22Rv1 (cell line): ENCODE data around the gene PCSK2.

Experiments used
- H3K27ac ChIP-seq: fragments of 450-650 bp; 2 replicates; pipeline ENCODE4 v1.5.1; 2017
- ZFX ChIP-seq: fragments of 450-650 bp; IDR thresholded peaks from 2 replicates; pipeline ENCODE4 v1.6.1; 2017; ENCODE audit warnings: antibody characterized with exemption, borderline replicate concordance
- TF ChIP-seq, protein P1 (sequence below): fragments of 450-650 bp; IDR thresholded peaks from 2 replicates; pipeline ENCODE4 v1.5.1; 2017; ENCODE audit warnings: mild to moderate bottlenecking

The PCSK2 gene

DNA sequence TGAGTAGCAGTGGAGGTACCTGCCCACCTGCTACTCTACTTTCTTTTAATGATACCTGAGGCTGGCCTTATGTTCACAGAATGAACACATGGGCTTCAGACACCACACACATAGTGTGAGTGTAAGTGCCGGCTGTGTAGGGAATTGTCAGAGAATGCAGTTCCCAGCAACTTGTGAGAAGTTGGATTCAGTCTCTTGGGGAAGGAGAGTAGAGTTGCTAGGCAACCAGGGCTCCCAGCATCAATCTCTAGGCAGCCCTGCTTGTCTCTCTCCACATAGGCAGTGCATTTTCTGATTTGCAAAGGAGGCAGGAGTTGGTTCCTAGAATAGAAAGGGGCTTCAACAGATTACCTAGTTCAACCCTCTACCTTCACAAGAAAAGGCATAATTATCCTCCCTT is 230.2 kb downstream of the PCSK2 start:
- no peak overlapping the region for H3K27ac ChIP-seq
- TF ChIP-seq, protein P1, sequence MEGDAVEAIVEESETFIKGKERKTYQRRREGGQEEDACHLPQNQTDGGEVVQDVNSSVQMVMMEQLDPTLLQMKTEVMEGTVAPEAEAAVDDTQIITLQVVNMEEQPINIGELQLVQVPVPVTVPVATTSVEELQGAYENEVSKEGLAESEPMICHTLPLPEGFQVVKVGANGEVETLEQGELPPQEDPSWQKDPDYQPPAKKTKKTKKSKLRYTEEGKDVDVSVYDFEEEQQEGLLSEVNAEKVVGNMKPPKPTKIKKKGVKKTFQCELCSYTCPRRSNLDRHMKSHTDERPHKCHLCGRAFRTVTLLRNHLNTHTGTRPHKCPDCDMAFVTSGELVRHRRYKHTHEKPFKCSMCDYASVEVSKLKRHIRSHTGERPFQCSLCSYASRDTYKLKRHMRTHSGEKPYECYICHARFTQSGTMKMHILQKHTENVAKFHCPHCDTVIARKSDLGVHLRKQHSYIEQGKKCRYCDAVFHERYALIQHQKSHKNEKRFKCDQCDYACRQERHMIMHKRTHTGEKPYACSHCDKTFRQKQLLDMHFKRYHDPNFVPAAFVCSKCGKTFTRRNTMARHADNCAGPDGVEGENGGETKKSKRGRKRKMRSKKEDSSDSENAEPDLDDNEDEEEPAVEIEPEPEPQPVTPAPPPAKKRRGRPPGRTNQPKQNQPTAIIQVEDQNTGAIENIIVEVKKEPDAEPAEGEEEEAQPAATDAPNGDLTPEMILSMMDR: no peak
- TF ChIP-seq ZFX: no peak

DNA sequence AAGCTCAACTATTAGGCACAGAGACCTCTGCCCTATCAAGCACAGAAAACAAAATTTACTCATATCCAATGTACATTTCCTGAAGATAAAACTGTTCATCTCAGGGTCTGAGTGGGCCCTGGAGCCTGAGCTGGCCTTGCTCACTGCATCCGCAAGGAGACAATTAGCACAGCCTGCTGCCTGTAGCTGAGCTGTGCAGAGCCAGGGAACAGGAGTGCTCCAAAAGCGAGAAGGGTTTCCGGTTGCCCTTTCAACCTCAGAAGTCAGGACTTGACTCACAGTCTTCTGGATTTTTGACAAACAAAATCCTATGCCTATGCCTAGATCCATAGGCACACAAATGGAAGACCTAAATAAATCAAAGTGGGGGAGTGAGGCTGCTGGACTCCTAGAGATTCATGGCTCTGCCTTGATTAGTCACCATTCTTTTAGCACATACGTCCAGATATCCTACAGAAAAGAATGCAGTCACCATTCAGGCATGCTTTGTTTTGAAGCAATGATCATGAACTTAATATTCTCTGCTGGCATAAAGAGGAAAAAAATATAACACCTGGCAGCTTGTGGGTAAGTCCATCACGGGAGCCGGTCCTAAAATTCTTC is 230.8 kb downstream of the PCSK2 start:
- TF ChIP-seq, protein P1: no peak
- TF ChIP-seq ZFX: no peak

DNA sequence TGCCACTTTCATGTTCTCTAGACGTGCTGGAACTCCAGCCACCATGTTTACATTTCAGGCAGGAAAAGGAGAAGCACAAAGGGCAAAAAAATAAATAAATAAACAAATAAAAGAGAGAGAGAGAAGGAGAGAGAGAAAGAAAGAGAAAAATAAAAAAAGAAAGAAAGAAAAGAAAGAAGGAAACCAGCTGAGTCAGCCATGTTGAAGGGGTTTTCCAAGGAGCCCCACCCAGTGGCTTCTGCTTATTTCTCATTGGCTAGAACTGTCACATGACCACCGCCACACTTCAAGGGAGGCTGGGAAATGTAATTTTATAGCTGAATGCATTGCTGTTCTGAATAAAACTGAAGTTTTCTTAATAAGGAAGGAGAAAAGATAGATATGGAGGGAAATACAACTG is 233.3 kb downstream of the PCSK2 start:
- no peak overlapping the region for H3K27ac ChIP-seq
- TF ChIP-seq, protein P1: no peak
- no peak for TF ChIP-seq ZFX

More for the DNA sequence above, 230.8 kb downstream of the PCSK2 start:
- H3K27ac ChIP-seq: no peak overlapping the region

DNA sequence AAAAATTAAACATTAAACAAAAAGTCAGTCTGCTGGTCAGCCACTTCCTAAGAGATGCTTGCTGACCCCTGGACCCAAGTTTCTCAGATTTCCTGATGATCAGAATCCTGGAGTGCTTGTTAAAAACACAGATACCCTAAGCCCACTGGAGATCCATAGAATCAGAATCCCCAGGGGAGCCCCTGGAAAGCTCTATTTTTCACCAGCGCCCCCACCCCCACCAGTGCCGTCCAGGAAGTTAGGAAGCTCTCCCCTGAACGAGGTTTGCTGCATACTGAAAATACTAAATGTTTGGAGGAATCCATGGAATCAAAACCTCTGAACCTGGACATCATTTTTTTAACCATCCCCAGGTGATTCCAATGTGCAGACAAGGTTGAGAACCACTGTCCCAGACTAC is 235.1 kb downstream of the PCSK2 start:
- TF ChIP-seq, protein P1: no peak
- no peak for TF ChIP-seq ZFX
- H3K27ac ChIP-seq: no peak overlapping the region

DNA sequence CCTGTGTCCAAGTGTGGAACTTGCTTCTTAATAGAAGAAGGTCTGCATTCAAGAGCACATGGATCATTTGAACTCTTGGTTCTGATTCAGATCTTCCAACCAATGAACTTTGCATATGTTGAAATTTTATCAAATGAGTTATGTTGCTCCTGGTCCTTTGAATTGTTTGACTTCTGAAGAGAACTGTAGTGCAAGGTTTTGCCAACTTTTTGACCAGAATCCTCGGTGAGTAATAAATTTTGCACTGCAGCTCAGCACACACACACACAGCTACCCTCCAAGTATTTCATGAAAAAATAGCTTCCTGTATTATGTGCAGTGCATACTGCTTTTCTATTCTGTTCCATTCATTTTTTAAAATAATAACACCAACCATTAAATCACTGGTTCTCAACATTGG is 236.9 kb downstream of the PCSK2 start:
- no peak overlapping the region for H3K27ac ChIP-seq
- TF ChIP-seq, protein P1: no peak
- no peak for TF ChIP-seq ZFX

DNA sequence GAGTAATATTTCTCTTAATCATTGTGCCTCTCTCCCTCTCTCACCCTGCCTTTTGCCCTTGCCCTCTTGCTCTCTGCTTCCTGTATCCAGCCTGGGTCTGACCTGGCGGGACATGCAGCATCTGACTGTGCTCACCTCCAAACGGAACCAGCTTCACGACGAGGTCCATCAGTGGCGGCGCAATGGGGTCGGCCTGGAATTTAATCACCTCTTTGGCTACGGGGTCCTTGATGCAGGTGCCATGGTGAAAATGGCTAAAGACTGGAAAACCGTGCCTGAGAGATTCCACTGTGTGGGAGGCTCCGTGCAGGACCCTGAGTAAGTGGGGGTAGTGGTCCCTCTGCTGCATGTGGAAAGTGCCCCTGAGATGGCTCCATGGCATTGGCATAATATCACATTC is 238.4 kb downstream of the PCSK2 start:
- H3K27ac ChIP-seq: no peak overlapping the region
- TF ChIP-seq, protein P1: no peak
- TF ChIP-seq ZFX: no peak

DNA sequence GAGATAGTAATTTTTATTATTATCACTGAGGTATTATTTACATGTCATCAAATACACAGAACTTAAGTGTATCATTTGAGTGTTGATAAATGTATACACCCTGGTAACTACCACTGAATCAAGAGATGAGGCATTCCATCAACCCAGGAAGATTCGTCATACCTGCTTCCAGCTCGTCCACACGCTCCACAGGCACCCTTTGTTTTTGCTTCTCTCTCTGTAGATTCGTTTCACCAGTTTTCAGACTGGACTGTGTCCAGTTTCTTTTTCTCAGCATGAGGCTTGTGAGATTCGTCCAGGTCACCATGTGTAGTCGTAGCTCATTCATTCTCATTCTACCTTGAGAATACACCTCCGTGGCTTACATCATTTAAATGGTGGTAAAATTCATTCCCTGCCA is 239.8 kb downstream of the PCSK2 start:
- no peak overlapping the region for H3K27ac ChIP-seq
- TF ChIP-seq ZFX: no peak
- TF ChIP-seq, protein P1: no peak
